Neutrophil (primary cell): ENCODE measurements around the gene PLBD1.
A peak's percentile ranks its signal among the peaks of the same experiment; 100 is the strongest.

Experiments
- H3K27ac ChIP-seq: fragments of 200-600 bp; sonication (generic); 2 replicates; pipeline ENCODE4 v1.5.1; 2016; ENCODE audit warnings: mild to moderate bottlenecking, moderate library complexity
- H3K27me3 ChIP-seq: fragments of 200-600 bp; sonication (generic); 2 replicates; pipeline ENCODE4 v1.6.0; 2016; ENCODE audit warnings: mild to moderate bottlenecking
- H3K36me3 ChIP-seq: fragments of 200-600 bp; sonication (generic); 2 replicates; pipeline ENCODE4 v1.5.1; 2017
- H3K4me1 ChIP-seq, 2 experiments: fragments of 200-600 bp in 1 of 2; sonication (generic) in 1 of 2; 1 replicate in 1 of 2; 2 replicates in 1 of 2; pipeline versions ENCODE4 v1.5.1 to v1.6.1; 2013 to 2016; ENCODE audit warnings: low read depth in 1 of 2, low read length in 1 of 2, mild to moderate bottlenecking in 1 of 2, moderate library complexity in 1 of 2; ENCODE audit not compliant: control insufficient read depth in 1 of 2, insufficient read depth in 1 of 2
- H3K4me3 ChIP-seq, 2 experiments: fragments of 200-600 bp in 1 of 2; sonication (generic) in 1 of 2; 1 replicate in 1 of 2; 2 replicates in 1 of 2; pipeline ENCODE4 v1.5.1; 2013 to 2016; ENCODE audit warnings: low read depth in 1 of 2, low read length in 1 of 2, mild to moderate bottlenecking in 1 of 2, moderate library complexity in 1 of 2
- H3K9me3 ChIP-seq: fragments of 200-600 bp; sonication (generic); 2 replicates; pipeline ENCODE4 v1.5.1; 2016
- CTCF ChIP-seq: fragments of 200-600 bp; sonication (generic); IDR thresholded peaks from 2 replicates; pipeline ENCODE4 v1.5.1; 2016; ENCODE audit warnings: antibody characterized with exemption

Gene PLBD1

GRCh38 chr12:14611640-14612203 lies 44.0 kb upstream of the PLBD1 start:
- no peak for TF ChIP-seq CTCF
- H3K9me3 ChIP-seq, result no peaks in the 10 kb centered on the region
- no peak overlapping the region for H3K4me3 ChIP-seq
- H3K4me1 ChIP-seq, result peaks cover 62 to 77% of the 10 kb centered on the region in 2 experiments
- peak overlapping the region; percentile 6 for H3K27ac ChIP-seq
- no peaks in the 10 kb centered on the region for H3K27me3 ChIP-seq
- no peaks in the 10 kb centered on the region for H3K36me3 ChIP-seq

GRCh38 chr12:14607568-14607967 lies 39.9 kb upstream of the PLBD1 start:
- no peaks in the 10 kb centered on the region for H3K36me3 ChIP-seq
- H3K4me1 ChIP-seq, result peaks cover 36 to 40% of the 10 kb centered on the region in 2 experiments
- H3K9me3 ChIP-seq, result no peaks in the 10 kb centered on the region
- H3K4me3 ChIP-seq, result peak overlapping the region in 1 of 2 experiments; percentile 2
- peak overlapping the region; percentile 75 for H3K27ac ChIP-seq
- no peak for TF ChIP-seq CTCF
- H3K27me3 ChIP-seq, result no peaks in the 10 kb centered on the region

- H3K27me3 ChIP-seq, result no peaks in the 10 kb centered on the region
- no peak overlapping the region for H3K4me3 ChIP-seq
- peaks cover 28 to 47% of the 10 kb centered on the region in 2 experiments for H3K4me1 ChIP-seq
- H3K9me3 ChIP-seq, result no peaks in the 10 kb centered on the region
- H3K27ac ChIP-seq, result no peak overlapping the region
- no peak for TF ChIP-seq CTCF
- H3K36me3 ChIP-seq, result no peaks in the 10 kb centered on the region
Measured at GRCh38 chr12:14605401-14605989, 37.8 kb upstream of the PLBD1 start.

- no peaks in the 10 kb centered on the region for H3K9me3 ChIP-seq
- no peak overlapping the region for H3K4me3 ChIP-seq
- TF ChIP-seq CTCF, result no peak
- H3K36me3 ChIP-seq, result no peaks in the 10 kb centered on the region
- no peak overlapping the region for H3K27ac ChIP-seq
- H3K4me1 ChIP-seq, result peaks cover 5 to 20% of the 10 kb centered on the region in 2 experiments
- H3K27me3 ChIP-seq, result no peaks in the 10 kb centered on the region
Measured at GRCh38 chr12:14601692-14602478, 34.2 kb upstream of the PLBD1 start.

- TF ChIP-seq CTCF, result no peak
Measured at GRCh38 chr12:14597480-14597879, 29.8 kb upstream of the PLBD1 start.

More at GRCh38 chr12:14597480-14597879, 29.8 kb upstream of the PLBD1 start:
- Histone ChIP-seq H3K27me3 (no peaks in the 10 kb centered on the region), H3K4me3 (no peak overlapping the region), H3K27ac (no peak overlapping the region), H3K4me1 (peaks cover 3 to 20% of the 10 kb centered on the region in 2 experiments), H3K9me3 (no peaks in the 10 kb centered on the region), H3K36me3 (no peaks in the 10 kb centered on the region)
